Panc1 (cell line): ENCODE measurements around the gene ATP11A. TPM values are rescaled to one million over a fixed set of nuclear protein-coding genes. Genes with fewer than 3 reads are reported as not detected.

Experiments
- ATAC-seq: fragments of 200-7000 bp; cut with Tn5 transposase; 2 replicates; pipeline ENCODE4 v1.9.1; 2020; ENCODE audit warnings: mild to moderate bottlenecking, moderate library complexity
- BruUV-seq: library from RNA; stranded (reverse); fragments of 400-500 nt; replicated peaks from 2 replicates; lab custom pipeline; 2021; lab: Mats Ljungman, UMichigan
- CTCF ChIA-PET: fragments of 300-600 bp; sonication (Branson Sonifier 250); formaldehyde crosslinking; loops from one replicate; lab custom pipeline; 2022; ENCODE audit warnings: antibody characterized with exemption; lab: Charles Lee
- POLR2A ChIA-PET: fragments of 300-600 bp; sonication (Branson Sonifier 250); formaldehyde crosslinking; loops from one replicate; lab custom pipeline; 2022; ENCODE audit warnings: antibody characterized with exemption; lab: Charles Lee
- DNase-seq: peaks from one replicate; pipeline ENCODE4 v3.0.0-alpha.2; 2010; ENCODE audit warnings: low read depth, low spot score
- H3K27ac ChIP-seq: 2 replicates; pipeline ENCODE4 v1.5.1; 2011; ENCODE audit warnings: mild to moderate bottlenecking, low read length, inconsistent platforms
- H3K27me3 ChIP-seq: fragments of 200-500 bp; sonication (Bioruptor generic); 2 replicates; pipeline ENCODE4 v1.6.0; 2014; ENCODE audit warnings: low read length, inconsistent platforms; ENCODE audit not compliant: control insufficient read depth, insufficient read depth
- H3K36me3 ChIP-seq: fragments of 200-500 bp; sonication (Bioruptor generic); 2 replicates; pipeline ENCODE4 v1.5.1; 2014; ENCODE audit warnings: inconsistent platforms, mild to moderate bottlenecking, low read length, moderate library complexity; ENCODE audit not compliant: control insufficient read depth, insufficient read depth
- H3K4me1 ChIP-seq: 2 replicates; pipeline ENCODE4 v1.5.1; 2011; ENCODE audit warnings: inconsistent platforms, mild to moderate bottlenecking, low read length, moderate library complexity; ENCODE audit not compliant: control insufficient read depth, insufficient read depth
- H3K4me3 ChIP-seq, 2 experiments: 2 replicates each; pipeline ENCODE4 v1.5.1; 2011 to 2012; ENCODE audit warnings: low read depth in 2 of 2, low read length in 2 of 2, mild to moderate bottlenecking in 2 of 2, inconsistent platforms in 1 of 2, moderate library complexity in 1 of 2
- H3K9me3 ChIP-seq: fragments of 200-500 bp; sonication (Bioruptor generic); 2 replicates; pipeline ENCODE4 v1.5.1; 2014; ENCODE audit warnings: low read depth, mild to moderate bottlenecking, inconsistent platforms, low read length, moderate library complexity; ENCODE audit not compliant: control insufficient read depth, insufficient read depth
- POLR2AphosphoS5 ChIP-seq: IDR thresholded peaks from 2 replicates; pipeline ENCODE4 v1.6.1; 2012; ENCODE audit warnings: mild to moderate bottlenecking, low read depth, low read length, moderate library complexity
- SIN3A ChIP-seq: IDR thresholded peaks from 2 replicates; pipeline ENCODE4 v1.6.1; 2012; ENCODE audit warnings: low read depth, mild to moderate bottlenecking, low read length, moderate library complexity, borderline replicate concordance; ENCODE audit not compliant: insufficient read depth
- TCF7L2 ChIP-seq: IDR thresholded peaks from 2 replicates; pipeline ENCODE4 v1.6.1; 2011; ENCODE audit warnings: mild to moderate bottlenecking, low read depth, low read length, inconsistent platforms
- in situ Hi-C: cut with HindIII; loops from 2 replicates; pipeline ENCODE4 v1.10.0; 2016; ENCODE audit warnings: low sequenced_read_pairs, low pct_unique_long_range_greater_than_20kb
- intact Hi-C: fragments of 100-400 bp; cut with micrococcal nuclease; formaldehyde crosslinking; loops from one replicate; pipeline ENCODE4 v1.10.0; 2022; ENCODE audit not compliant: unreplicated experiment
- total RNA-seq: library from RNA; stranded (reverse); gene quantifications from one replicate; pipeline ENCODE4 v1.2.1, GENCODE V29; 2021; ENCODE audit not compliant: unreplicated experiment
- TF ChIP-seq, protein P1 (sequence below): fragments of 450-650 bp; IDR thresholded peaks from 2 replicates; pipeline ENCODE4 v1.5.1; 2017; ENCODE audit warnings: mild to moderate bottlenecking
- TF ChIP-seq, protein P2 (sequence below), 2 experiments: IDR thresholded peaks; 2 replicates each; pipeline ENCODE4 v1.6.1; 2011 to 2012; ENCODE audit warnings: low read depth in 2 of 2, control low read depth in 1 of 2, low read length in 1 of 2, mild to moderate bottlenecking in 1 of 2, moderate library complexity in 1 of 2; ENCODE audit not compliant: insufficient read depth in 1 of 2

Gene ATP11A
- total RNA-seq, 1 experiment from 2014 or later = 85.8 TPM

DNA sequence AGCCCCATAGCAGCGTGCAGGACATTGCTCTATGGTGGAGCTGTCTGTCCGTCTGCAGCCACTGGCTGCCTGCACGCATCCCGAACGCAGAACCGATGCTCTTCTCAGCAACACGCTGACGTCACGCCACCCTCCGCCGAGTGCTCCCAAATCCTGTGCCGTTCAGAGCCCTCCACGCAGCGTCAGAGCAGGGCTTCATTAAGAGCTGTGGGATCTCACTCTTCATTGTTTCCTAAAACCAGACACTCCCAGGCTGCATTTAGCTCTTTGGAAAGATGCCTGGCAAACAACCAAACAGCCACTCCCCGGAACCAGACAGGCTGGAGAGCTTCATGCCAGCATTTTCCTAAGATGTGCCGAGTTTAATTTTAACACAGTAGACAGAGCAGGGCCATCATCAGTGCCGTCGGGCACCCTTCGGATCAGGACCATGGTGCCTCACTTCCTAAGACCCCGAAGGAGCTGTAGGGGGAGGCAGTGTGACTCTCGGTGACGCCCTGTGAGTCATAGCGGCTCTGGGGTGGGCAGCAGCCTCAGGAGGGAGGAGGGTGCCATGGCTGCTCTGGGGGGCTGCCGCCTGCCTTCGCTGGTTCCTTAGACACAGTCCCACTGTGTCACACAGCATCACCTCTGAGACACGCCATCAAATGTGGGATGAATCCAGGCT is 147.7 kb downstream of the ATP11A start:
- no TSS peak for BruUV-seq
- Histone ChIP-seq H3K4me3 (no peak overlapping the region), H3K27ac (no peak overlapping the region), H3K27me3 (no peaks in the 10 kb centered on the region), H3K36me3 (no peaks in the 10 kb centered on the region), H3K9me3 (no peaks in the 10 kb centered on the region), H3K4me1 (no peaks in the 10 kb centered on the region)
- CTCF ChIA-PET = no interaction called here
- TF ChIP-seq, protein P1, sequence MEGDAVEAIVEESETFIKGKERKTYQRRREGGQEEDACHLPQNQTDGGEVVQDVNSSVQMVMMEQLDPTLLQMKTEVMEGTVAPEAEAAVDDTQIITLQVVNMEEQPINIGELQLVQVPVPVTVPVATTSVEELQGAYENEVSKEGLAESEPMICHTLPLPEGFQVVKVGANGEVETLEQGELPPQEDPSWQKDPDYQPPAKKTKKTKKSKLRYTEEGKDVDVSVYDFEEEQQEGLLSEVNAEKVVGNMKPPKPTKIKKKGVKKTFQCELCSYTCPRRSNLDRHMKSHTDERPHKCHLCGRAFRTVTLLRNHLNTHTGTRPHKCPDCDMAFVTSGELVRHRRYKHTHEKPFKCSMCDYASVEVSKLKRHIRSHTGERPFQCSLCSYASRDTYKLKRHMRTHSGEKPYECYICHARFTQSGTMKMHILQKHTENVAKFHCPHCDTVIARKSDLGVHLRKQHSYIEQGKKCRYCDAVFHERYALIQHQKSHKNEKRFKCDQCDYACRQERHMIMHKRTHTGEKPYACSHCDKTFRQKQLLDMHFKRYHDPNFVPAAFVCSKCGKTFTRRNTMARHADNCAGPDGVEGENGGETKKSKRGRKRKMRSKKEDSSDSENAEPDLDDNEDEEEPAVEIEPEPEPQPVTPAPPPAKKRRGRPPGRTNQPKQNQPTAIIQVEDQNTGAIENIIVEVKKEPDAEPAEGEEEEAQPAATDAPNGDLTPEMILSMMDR = no peak
- TF ChIP-seq POLR2AphosphoS5 (no peak), SIN3A (no peak), TCF7L2 (no peak)
- TF ChIP-seq, protein P2, sequence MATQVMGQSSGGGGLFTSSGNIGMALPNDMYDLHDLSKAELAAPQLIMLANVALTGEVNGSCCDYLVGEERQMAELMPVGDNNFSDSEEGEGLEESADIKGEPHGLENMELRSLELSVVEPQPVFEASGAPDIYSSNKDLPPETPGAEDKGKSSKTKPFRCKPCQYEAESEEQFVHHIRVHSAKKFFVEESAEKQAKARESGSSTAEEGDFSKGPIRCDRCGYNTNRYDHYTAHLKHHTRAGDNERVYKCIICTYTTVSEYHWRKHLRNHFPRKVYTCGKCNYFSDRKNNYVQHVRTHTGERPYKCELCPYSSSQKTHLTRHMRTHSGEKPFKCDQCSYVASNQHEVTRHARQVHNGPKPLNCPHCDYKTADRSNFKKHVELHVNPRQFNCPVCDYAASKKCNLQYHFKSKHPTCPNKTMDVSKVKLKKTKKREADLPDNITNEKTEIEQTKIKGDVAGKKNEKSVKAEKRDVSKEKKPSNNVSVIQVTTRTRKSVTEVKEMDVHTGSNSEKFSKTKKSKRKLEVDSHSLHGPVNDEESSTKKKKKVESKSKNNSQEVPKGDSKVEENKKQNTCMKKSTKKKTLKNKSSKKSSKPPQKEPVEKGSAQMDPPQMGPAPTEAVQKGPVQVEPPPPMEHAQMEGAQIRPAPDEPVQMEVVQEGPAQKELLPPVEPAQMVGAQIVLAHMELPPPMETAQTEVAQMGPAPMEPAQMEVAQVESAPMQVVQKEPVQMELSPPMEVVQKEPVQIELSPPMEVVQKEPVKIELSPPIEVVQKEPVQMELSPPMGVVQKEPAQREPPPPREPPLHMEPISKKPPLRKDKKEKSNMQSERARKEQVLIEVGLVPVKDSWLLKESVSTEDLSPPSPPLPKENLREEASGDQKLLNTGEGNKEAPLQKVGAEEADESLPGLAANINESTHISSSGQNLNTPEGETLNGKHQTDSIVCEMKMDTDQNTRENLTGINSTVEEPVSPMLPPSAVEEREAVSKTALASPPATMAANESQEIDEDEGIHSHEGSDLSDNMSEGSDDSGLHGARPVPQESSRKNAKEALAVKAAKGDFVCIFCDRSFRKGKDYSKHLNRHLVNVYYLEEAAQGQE (IDR thresholded peaks at IDR 0.05; ENCODE audit: insufficient read depth in 1 of 2, low read depth in 2 of 2, low read length in 1 of 2) = no peak
- in situ Hi-C loops = no loop called here
- POLR2A ChIA-PET = no interaction called here
- no peak for ATAC-seq
- no peak for DNase-seq
- intact Hi-C loops = no loop called here

DNA sequence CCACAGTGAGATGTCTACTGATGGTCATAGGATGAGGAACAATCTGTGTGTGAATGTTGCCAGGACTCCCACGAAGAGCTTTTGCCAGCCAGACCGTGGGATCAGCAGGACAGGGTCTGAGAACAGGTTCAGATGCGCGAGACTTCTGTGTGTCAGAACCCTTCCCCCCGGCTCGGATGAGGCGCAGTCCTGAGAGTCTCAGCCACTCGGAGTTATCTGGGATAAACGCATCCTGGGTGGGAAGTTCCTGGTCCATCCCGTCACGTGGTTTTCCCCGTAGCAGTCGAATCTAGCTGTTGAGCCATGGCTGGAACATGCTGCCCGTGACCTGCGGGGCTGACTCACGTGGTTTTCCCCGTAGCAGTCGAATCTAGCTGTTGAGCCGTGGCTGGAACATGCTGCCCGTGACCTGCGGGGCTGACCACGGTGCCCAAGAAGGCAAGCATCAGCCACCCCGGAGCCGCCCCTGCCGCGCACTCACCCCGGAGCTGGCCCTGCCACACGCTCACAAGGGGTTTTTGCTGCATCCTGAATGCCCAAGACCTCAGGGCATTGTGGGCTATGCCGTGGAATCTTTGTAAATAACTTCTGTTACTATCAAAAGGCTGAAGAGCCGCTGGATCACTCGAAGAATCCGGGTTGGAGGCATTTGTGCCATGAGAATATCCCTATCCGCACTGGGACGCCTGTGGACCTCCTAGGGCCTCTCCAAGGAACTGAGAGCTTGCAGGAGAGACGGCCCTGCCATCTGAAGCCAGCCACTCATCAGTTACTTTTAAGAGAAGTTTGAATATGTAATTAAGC is 148.4 kb downstream of the ATP11A start:
- no peaks in the 10 kb centered on the region for H3K4me1 ChIP-seq
- H3K4me3 ChIP-seq = no peak overlapping the region
- TF ChIP-seq, protein P1 = no peak
- TF ChIP-seq, protein P2 (IDR thresholded peaks at IDR 0.05; ENCODE audit: insufficient read depth in 1 of 2, low read depth in 2 of 2, low read length in 1 of 2) = no peak
- TF ChIP-seq POLR2AphosphoS5 (no peak), TCF7L2 (no peak), SIN3A (no peak)
- intact Hi-C loops = no loop called here
- no peaks in the 10 kb centered on the region for H3K36me3 ChIP-seq
- POLR2A ChIA-PET = no interaction called here
- CTCF ChIA-PET = no interaction called here
- ATAC-seq (no peak), DNase-seq (no peak)
- in situ Hi-C loops = no loop called here
- no peaks in the 10 kb centered on the region for H3K27me3 ChIP-seq
- H3K9me3 ChIP-seq = no peaks in the 10 kb centered on the region
- no TSS peak for BruUV-seq
- no peak overlapping the region for H3K27ac ChIP-seq
